GM18502 (cell line): ENCODE measurements around the gene AHCYL2.
"Not testable (repeated sequence)": the region's sequence is repeated elsewhere in the genome, so short reads cannot be mapped to it uniquely, and the experiment has no call there.

ENCODE experiments used
- ATAC-seq: cut with Tn5 transposase; IDR thresholded peaks from one replicate; pipeline ENCODE4 v1.9.1; 2021; ENCODE audit warnings: mild to moderate bottlenecking; ENCODE audit not compliant: unreplicated experiment, poor library complexity

Gene AHCYL2

GRCh38 chr7:129238546-129238945, 13.7 kb downstream of the AHCYL2 start:
- ATAC-seq = no peak

GRCh38 chr7:129240119-129240820, 15.4 kb downstream of the AHCYL2 start:
- no peak for ATAC-seq

- no peak for ATAC-seq
Observed at GRCh38 chr7:129244220-129244619, 19.4 kb downstream of the AHCYL2 start.

DNA sequence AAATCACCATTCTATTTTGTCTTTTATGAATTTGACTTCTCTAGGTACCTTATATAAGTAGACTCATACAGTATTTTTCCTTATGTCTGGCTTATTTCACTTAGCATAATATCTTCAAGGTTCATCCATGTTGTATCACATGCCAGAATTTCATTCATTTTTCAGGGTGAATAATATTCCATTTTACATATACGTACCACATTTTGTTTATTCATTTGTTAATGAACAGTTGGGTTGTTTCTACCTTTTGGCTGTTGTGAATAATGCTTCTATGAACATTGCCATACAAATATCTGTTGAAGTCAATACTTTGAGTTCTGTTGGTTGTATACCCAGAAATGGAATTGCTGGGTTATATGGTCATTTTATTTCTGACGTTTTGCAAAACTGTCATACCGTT, 20.7 kb downstream of the AHCYL2 start:
- ATAC-seq = no peak

GRCh38 chr7:129247087-129247486, 22.3 kb downstream of the AHCYL2 start:
- no peak for ATAC-seq

DNA sequence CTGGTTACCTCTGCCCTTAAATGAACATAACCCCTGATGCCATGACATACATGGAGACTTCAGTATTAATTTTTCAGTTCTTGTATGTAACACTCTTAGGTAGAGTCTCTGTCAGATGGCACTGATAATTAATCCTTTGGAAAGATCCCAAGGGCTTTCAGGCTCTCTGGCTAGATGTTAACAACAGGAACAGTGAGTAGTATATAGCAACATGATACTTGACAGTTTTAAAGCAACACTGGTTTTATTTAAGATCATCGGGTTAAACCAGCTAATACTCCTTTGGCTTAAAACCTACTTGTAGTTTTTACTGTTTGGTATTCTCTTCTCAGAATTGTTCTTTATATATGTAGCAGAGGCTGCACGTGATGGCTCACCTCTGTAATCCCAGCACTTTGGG, 27.3 kb downstream of the AHCYL2 start:
- ATAC-seq = no peak

DNA sequence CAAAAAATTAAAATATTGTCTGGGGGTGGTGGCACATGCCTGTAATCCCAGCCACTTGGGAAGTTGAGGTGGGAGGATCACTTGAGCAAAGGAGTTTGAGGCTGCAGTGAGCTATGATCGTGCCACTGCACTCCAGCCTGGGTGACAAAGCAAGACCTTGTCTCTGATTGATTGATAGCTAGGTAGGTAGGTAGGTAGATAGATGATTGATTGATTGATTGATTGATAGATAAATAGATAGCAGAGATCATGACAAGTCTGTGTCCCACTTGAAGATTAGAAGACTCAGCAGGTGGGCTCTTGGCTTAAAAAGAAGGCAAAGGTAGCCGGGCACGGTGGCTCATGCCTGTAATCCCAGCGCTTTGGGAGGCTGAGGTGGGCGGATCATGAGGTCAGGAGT, 27.8 kb downstream of the AHCYL2 start:
- not testable (repeated sequence) for ATAC-seq

DNA sequence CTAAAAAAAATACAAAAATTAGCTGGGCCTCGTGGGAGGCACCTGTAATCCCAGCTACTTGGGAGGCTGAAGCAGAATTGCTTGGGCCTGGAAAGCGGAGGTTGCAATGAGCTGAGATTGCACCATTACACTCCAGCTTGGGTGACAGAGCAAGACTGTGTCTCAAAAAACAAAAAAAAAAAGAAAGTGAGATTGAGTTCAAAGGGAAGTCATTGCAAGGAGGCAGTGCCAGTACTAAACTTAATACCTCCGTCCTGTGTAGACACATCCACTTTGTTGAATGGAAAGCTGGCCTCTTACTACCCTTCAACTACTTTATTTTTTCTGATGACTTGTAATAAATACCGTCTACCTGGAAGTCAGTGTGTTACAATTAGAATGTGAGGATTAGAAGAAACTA, 31.0 kb downstream of the AHCYL2 start:
- no peak for ATAC-seq

GRCh38 chr7:129256221-129256620, 31.4 kb downstream of the AHCYL2 start:
- ATAC-seq = no peak

- no peak for ATAC-seq
Observed at GRCh38 chr7:129257168-129257567, 32.3 kb downstream of the AHCYL2 start.

- no peak for ATAC-seq
Observed at GRCh38 chr7:129258649-129259389, 34.0 kb downstream of the AHCYL2 start.

GRCh38 chr7:129262324-129262723, 37.5 kb downstream of the AHCYL2 start:
- no peak for ATAC-seq

DNA sequence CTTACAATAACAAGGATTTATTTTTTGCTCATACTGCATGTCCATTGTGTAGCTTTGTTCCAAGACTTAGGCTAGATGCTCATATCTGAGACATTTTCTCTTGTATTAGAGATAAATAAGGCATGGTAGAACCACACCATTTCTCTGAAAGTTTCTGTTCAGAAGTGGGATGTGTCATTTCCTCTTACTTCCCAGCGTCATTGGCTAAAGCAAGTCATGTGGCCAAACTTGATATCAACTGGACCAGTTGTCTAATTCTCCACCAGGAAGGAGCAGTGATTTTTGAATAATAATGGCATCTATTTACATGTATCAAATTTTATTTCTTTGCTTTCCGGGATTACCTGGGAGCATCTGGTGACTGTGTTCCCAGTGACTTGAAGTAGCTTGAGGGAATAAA, 38.3 kb downstream of the AHCYL2 start:
- no peak for ATAC-seq

GRCh38 chr7:129264534-129264933, 39.7 kb downstream of the AHCYL2 start:
- ATAC-seq = no peak

- ATAC-seq = no peak
Observed at GRCh38 chr7:129265328-129265727, 40.5 kb downstream of the AHCYL2 start.

GRCh38 chr7:129266181-129266580, 41.4 kb downstream of the AHCYL2 start:
- ATAC-seq = no peak

DNA sequence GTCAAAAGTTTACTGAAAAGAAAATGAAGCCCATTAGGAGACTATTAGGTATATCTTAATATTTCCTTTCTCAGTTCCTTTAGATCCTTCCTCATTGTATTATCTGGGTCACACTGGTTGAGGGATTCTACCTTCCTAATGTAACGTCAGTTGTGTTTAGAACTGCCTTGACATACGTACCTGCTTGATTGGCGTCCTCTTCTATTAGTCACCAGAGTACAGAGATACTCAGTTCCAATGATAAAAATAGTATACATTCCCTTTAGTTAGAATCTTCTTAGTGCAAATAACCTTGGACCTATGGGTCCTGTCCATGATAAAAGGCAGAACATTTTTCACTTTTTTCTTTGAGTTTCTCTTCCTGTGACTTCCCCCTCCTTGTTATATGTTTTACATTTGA, 45.2 kb downstream of the AHCYL2 start:
- ATAC-seq = no peak

DNA sequence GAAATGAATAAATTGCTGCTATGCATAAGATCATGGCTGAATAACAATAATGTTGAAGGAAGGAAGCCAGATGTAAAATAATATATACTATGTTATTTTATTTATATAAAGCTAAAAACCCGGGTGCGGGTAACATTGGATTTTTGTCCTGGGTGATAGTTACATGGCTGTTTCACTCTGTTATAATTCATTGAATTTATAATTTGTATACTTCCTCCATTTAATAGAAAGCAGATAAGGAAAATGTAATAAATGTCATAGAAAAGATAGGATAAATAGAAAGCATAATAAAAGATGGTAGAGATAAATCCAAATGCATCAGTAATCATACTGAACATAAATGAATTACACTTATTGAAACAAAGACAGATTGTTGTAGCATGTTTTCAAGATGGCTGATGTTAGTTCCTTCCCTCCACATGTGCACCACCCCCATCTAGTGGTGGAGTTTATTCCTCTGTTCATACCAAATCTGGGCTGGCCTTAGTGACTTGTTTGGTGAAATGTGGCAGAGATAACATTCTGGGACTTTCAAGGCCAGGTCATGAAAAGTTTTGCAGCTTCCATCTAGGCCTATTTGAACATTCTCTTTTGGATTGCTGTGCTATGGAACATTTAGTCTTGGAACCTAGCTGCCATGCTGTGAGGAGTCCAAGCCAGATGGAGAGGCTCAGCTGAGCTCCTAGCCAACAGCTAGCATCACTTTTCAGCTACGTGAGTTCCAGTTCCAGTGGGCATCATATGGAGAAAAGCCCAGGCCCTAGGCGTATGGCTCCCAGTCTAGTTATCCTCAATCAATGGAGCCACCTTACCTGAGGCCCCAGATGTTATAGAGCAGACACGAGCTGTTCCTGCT, 46.9 kb downstream of the AHCYL2 start:
- peak; percentile 58 for ATAC-seq

- ATAC-seq = no peak
Observed at GRCh38 chr7:129273936-129274335, 49.1 kb downstream of the AHCYL2 start.

DNA sequence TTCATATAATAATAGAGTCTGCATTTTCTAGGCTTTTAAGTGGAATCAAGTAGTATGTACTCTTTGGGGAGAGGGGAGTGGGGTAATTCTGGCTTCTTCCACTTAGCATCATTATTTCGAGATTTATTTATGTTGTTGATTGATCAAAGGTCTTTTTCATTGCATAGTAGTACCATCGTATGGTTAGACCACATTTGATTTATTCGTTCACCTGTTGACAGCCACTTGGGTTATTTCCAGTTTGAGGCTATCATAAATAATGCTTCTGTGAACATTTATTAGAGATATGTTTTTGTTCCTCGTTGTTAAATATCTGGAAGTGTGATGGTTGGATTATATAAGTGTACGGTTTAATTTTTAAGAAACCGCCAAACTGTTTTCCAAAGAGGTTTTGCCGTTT, 52.8 kb downstream of the AHCYL2 start:
- ATAC-seq = no peak

- ATAC-seq = no peak
Observed at GRCh38 chr7:129278688-129279087, 53.9 kb downstream of the AHCYL2 start.
